ENCODE data around the gene CDCP2. TPM values are rescaled to one million over a fixed set of nuclear protein-coding genes. Genes with fewer than 3 reads are reported as not detected.

The CDCP2 gene
- total RNA-seq, 6 experiments from 2014 or later: not detected

DNA sequence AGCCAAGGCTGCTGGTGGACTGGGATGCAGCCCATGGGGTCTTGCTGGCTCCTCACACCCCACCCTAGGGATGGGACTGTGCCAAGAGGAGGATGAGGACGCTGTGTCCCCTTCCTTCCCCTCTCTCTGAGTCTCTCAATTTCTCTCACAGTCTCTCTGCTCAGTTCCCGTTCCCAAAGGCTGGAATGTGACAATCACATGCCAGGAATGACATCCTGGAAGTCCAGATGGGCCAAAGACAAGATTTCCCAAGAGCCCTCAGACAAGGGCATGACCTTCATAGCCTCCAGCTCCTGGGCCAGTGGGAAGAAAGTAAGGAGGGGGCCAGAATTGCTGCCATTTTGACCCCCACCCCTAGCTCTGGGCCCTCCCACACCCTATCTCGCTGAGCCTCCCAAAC is 7.6 kb upstream of the CDCP2 start:
- Mint-ChIP-seq H3K4me3 (no peak overlapping the region), H3K9me3 (no peaks in the 10 kb centered on the region), H3K27me3 (ENCODE audit: insufficient read depth) (peaks cover 21% of the 10 kb centered on the region), H3K36me3 (ENCODE audit: low read depth) (no peaks in the 10 kb centered on the region), H3K4me1 (ENCODE audit: low read depth) (peaks cover 9% of the 10 kb centered on the region; the same call in 1 of the 2 replicates), H3K27ac (no peak overlapping the region)
- TF ChIP-seq, protein P1, sequence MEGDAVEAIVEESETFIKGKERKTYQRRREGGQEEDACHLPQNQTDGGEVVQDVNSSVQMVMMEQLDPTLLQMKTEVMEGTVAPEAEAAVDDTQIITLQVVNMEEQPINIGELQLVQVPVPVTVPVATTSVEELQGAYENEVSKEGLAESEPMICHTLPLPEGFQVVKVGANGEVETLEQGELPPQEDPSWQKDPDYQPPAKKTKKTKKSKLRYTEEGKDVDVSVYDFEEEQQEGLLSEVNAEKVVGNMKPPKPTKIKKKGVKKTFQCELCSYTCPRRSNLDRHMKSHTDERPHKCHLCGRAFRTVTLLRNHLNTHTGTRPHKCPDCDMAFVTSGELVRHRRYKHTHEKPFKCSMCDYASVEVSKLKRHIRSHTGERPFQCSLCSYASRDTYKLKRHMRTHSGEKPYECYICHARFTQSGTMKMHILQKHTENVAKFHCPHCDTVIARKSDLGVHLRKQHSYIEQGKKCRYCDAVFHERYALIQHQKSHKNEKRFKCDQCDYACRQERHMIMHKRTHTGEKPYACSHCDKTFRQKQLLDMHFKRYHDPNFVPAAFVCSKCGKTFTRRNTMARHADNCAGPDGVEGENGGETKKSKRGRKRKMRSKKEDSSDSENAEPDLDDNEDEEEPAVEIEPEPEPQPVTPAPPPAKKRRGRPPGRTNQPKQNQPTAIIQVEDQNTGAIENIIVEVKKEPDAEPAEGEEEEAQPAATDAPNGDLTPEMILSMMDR (IDR thresholded peaks at IDR 0.05): no peak
- no peak for DNase-seq

DNA sequence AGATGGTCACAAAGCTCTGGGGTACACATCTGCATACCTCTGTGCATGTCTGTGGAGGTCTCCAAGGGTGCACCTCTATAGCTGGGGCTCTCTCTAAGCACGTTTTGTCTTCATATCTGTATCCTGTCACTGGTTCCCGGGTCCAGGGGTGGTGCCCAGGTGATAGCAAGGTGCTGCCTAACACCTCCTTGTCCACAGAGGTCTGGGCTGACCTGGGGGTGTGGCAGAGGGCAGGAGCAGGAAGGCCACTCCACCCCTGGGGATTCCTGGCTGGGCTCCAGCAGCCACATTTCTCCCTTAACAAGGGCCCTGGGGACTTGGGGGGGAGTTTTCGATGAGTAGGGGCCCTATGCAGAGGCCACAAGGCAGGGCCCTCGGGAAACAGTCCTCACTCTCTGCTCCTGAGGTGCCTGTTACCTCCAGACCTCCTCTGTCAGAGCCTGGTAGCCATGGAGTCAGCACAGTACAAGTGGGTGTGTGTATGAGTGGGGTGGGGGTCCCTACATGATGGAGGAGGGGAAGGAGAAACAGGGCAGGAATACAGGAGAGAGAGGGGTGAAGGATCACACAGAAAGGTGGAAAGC is 7.0 kb upstream of the CDCP2 start:
- TF ChIP-seq, protein P1 (IDR thresholded peaks at IDR 0.05): no peak
- Mint-ChIP-seq H3K4me3 (no peak overlapping the region), H3K9me3 (no peaks in the 10 kb centered on the region), H3K36me3 (ENCODE audit: low read depth) (no peaks in the 10 kb centered on the region), H3K4me1 (ENCODE audit: low read depth) (peaks cover 9% of the 10 kb centered on the region; the same call in 1 of the 2 replicates), H3K27me3 (ENCODE audit: insufficient read depth) (peaks cover 21% of the 10 kb centered on the region), H3K27ac (no peak overlapping the region)
- no peak for DNase-seq

DNA sequence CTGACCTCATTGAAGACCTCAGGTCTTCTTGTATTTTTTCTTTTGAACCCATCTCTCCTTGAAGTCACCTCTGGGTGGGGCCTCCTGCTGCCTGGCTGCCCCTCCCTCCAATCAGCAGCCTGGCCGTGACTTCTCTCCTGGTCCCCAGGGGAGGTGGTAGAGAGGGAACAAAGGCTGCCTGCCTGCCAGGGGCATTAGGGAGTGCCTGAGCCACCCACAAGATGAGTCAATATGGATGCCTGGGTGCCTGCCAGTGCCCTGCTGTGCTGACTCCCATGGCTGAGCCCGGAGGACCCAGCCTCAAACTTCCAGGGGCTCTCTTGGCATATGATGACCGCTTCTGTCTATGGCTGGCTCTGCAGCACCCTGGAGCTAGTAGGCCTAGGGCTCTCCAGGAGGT is 5.3 kb upstream of the CDCP2 start:
- Mint-ChIP-seq H3K27ac (no peak overlapping the region), H3K27me3 (ENCODE audit: insufficient read depth) (peaks cover 8% of the 10 kb centered on the region), H3K36me3 (ENCODE audit: low read depth) (no peaks in the 10 kb centered on the region), H3K4me3 (no peak overlapping the region), H3K4me1 (ENCODE audit: low read depth) (peaks cover 21% of the 10 kb centered on the region), H3K9me3 (no peaks in the 10 kb centered on the region)
- no peak for DNase-seq
- TF ChIP-seq, protein P1 (IDR thresholded peaks at IDR 0.05): no peak

DNA sequence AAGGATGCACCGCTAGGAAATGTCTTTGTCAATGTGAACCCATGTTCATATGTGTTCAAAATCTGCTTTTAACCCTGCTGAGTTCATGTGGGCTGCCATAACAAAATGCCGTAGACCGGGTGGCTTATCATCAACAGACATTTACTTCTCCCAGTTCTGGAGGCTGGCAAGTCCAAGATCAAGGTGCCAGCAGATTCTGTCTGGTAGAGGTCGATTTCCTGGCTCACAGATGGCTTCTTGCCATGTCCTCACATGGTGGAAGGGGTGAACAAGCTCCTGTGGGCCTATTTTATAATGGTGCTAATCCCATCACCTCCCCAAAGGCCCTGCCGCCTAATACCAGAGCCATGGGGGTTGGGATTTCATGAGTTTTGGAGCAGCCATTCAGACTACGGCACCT is 4.6 kb upstream of the CDCP2 start:
- DNase-seq: no peak
- Mint-ChIP-seq H3K36me3 (ENCODE audit: low read depth) (no peaks in the 10 kb centered on the region), H3K9me3 (no peaks in the 10 kb centered on the region), H3K27ac (no peak overlapping the region), H3K4me3 (no peak overlapping the region), H3K4me1 (ENCODE audit: low read depth) (peaks cover 21% of the 10 kb centered on the region), H3K27me3 (ENCODE audit: insufficient read depth) (peaks cover 8% of the 10 kb centered on the region)
- TF ChIP-seq, protein P1 (IDR thresholded peaks at IDR 0.05): no peak

DNA sequence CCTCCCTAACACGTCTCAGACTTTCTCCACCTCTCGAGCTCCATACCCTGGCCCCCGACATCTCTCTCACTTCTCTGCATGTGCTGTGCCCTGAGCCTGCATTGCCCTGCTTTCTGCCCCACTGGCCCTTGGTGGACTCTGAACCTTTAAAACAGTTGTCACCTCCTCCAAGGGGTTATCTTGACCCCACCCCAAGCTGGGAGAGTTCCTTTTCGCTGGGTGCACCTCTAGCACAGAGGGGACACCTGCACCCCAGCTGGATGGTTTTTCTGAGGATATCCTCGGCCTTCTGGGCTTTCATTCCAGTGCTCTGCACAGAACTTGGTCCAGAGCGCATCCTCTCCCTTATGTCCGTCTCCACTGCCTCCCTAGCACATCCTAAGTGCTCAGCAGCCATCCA is 4.2 kb upstream of the CDCP2 start:
- H3K36me3 Mint-ChIP-seq (ENCODE audit: low read depth): no peaks in the 10 kb centered on the region
- H3K27ac Mint-ChIP-seq: no peak overlapping the region
- no peaks in the 10 kb centered on the region for H3K9me3 Mint-ChIP-seq
- peaks cover 8% of the 10 kb centered on the region for H3K27me3 Mint-ChIP-seq (ENCODE audit: insufficient read depth)
- H3K4me1 Mint-ChIP-seq (ENCODE audit: low read depth): peaks cover 21% of the 10 kb centered on the region
- TF ChIP-seq, protein P1 (IDR thresholded peaks at IDR 0.05): no peak
- DNase-seq: no peak
- no peak overlapping the region for H3K4me3 Mint-ChIP-seq

DNA sequence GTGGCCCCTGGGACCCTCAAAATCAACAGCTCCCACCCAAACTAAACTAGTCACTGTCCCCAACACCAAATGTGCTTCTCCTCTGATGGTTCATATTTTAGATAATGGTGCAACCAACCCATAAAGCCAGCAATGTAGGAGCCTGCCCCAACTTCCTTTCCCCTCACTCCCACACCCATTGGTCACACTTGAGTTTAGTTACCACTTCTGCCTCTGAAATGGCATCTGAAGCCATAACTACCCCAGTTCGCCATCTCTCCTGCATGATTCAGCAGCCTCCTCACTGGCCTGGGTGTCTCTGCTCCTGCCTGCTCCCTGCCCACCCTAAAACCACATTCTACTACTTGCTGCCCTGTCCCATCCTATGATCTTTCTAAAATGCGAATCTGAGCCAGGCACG is 3.4 kb upstream of the CDCP2 start:
- no peak overlapping the region for H3K4me3 Mint-ChIP-seq
- H3K9me3 Mint-ChIP-seq: no peaks in the 10 kb centered on the region
- DNase-seq: no peak
- H3K36me3 Mint-ChIP-seq (ENCODE audit: low read depth): no peaks in the 10 kb centered on the region
- H3K27ac Mint-ChIP-seq: no peak overlapping the region
- peaks cover 21% of the 10 kb centered on the region for H3K4me1 Mint-ChIP-seq (ENCODE audit: low read depth)
- peaks cover 5% of the 10 kb centered on the region for H3K27me3 Mint-ChIP-seq (ENCODE audit: insufficient read depth)
- TF ChIP-seq, protein P1 (IDR thresholded peaks at IDR 0.05): no peak
